Measurements from ENCODE around the gene WDCP.

Gene WDCP

DNA sequence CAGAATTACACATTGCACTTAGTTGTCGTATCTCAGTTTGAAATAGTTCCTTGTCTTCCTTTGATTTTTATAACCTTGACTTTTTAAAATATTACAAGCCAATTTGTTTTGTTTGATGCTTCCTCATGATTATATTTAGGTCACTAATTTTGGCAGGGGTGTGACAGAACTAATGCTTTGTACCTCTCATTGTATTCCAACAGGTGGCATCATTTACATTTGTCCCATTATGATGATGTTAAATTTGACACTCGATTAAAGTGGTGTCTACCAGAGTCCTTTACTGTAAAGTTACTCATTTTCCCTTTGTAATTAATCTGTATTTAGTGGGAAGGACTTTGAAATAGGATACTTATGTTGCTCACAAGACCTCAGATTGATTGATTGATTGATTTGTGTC is 58.8 kb downstream of the WDCP start:
- no peak for DNase-seq

All from NCI-H2081 treated with DMSO at 0.1 percent for 48 hours (cell line).